Femur (tissue), 1 donor: ENCODE data around the gene NCSTN.
"Not testable (repeated sequence)": the region's sequence is repeated elsewhere in the genome, so short reads cannot be mapped to it uniquely, and the experiment has no call there.

Source experiments
- DNase-seq: peaks from one replicate; pipeline ENCODE4 v3.0.0-alpha.2; 2017

The NCSTN gene

DNA sequence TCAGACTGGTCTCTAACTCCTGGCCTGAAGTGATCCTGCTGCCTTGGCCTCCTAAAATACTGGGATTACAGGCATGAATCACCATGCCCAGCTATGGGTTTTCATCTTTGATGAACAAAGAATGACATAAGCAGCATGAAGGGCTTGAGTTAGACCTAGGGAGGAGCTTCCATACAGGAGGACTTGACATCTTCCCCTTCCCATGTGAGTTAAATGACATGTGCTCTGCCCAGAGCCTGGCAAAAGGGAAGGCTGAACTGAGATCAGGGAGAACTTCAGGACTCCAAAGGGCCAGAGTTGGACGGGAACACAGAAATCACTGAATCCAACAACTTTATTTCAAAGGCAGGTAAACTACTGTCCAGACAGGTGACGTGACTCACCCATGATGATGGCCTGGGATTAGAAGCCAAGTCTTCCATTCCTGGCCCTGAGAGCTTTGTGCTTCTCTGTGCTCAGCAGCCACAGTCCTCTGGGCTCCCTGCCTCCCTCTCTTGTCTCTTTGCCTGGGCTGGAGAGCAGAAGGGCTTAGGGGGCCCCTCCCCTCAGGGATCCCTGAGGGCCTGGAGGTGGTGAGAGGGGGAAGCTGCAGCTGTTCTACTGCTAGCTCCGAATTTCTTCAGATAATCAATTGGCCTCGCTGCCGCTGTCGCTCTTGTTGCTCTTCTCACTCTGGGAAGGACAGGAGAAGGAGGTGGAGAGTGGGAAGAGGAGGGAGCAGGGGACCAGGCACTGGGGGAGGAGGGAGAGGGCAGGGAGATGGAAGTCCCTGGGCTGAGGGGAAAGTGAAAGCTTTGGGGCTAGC is 31.3 kb downstream of the NCSTN start:
- DNase-seq: peak; percentile 72

DNA sequence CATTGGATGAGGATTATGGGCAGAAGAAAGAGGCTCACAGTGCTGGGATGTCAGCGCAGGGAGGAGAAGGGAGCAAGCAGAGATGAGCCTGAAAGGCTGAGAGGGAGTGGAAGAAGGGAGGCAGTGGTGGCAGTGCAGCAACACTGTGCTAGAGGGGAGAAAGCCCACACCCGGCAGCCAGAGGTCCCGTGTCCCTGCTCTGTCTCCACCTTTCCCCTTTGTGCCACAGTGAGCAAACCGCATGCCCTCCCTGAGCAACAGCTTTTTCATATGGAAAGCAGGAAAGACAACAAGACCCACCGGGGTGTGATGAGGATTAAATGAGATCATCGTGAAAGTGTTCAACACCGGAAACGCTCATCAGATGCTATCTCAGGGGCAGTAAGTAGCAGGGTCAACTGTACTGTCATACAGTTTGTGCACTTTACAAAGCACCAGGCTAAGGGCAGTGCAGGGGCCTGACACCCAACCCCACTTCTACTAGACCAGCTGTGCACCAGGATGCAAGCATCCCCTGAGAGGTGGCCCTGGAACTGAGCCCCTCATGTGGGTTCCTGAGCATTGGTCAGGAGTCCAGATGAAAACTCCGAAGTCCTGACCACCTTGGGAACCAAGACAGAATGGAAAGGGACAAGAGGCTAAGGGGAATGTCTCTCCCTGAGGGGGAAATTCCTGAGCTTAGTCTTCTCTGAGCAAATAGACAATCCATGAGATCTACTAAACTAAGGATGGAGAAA is 32.8 kb downstream of the NCSTN start:
- no peak for DNase-seq

DNA sequence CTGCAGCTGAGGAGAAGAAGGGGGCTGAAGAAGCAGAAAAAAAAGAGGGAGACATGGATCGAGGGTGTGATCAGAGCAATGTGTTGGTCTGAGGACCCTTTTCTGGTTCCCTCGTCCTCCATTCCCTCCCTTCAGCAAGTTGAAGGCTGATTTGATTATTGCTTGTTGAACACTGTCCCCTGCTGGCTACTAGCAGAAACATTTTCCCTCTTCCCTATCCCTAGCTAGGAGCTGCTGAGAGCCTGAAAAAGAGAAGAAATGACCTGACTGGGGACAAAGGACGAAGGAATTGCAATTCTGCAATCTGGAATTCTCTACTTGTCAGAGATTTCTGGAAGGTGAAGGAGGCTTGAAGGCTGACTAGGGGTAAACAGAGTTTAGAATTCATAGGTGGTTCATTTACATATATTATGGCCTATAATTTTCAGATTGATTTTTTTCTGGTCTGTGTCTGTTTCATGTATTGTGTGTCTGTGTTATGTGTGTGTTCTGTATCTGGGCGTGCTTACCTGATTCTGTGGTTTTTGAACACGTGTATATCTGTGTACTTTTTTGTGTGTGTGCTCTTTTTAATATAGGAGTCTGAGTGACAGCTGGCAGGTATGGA is 33.4 kb downstream of the NCSTN start:
- peak; percentile 58 for DNase-seq

DNA sequence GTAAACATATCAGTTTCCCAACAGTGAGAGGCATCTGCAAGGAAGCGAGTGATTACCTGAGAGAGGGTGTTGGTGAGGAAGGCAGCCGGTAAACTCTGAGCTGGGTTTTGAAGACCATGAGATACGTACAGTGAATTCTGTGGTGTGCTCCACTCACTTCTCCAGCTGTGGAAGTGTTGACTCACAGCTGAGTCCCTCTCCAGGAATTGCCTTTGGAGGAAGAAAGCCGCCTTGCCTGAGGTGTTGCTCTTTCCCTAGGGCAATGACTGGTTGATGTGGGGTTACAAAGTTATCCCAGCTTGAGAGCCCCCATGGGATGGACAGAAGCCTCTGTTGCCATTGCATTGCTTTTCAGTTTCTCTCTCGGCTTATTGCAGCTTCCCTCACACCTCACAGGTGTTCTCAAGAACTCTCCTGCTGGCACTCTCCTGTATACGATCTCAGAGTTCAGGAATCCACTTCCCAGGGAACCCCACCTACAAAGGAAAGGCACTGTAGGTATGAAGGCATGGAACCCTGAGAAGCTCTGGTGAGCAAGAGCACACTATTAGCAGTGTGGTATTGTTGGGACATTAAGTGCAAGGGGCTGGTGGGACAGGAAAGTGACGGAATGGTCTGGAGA is 34.5 kb downstream of the NCSTN start:
- no peak for DNase-seq

DNA sequence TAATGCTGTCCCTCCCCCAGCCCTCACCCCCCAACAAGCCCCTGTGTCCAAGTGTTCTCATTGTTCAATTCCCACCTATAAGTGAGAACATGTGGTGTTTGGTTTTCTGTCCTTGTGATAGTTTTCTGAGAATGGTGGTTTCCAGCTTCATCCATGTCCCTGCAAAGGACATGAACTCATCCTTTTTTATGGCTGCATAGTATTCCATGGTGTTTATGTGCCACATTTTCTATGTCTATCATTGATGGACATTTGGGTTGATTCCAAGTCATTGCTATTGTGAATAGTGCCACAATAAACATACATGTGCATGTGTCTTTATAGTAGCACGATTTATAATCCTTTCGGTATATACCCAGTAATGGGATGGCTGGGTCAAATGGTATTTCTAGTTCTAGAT is 41.6 kb downstream of the NCSTN start:
- not testable (repeated sequence) for DNase-seq

DNA sequence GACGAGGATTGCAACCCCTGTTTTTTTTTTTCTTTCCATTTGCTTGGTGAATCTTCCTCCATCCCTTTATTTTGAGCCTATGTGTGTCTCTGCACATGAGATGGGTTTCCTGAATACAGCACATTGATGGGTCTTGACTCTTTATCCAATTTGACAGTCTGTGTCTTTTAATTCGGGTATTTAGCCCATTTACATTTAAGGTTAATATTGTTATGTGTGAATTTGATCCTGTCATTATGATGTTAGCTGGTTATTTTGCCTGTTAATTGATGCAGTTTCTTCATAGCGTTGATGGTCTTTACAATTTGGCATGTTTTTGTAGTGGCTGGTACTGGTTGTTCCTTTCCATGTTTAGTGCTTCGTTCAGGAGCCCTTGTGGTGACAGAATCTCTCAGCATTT is 45.2 kb downstream of the NCSTN start:
- not testable (repeated sequence) for DNase-seq

DNA sequence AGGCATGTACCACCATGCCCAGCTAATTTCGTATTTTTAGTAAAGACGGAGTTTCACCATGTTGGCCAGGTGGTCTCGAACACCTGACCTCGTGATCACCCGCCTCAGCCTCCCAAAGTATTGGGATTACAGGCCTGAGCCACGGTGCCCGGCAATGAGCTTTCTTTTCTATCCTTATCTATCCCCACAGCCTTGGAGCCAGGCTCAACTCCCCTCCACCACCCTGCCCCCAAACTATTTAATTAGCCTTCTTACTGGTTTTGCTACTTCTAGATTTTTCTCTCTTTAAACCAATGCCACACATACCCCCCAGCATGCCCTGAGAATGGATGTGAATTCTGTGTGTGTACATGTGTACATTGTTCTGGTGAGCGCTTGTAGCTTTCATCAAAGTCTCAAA is 51.5 kb downstream of the NCSTN start:
- DNase-seq: no peak

DNA sequence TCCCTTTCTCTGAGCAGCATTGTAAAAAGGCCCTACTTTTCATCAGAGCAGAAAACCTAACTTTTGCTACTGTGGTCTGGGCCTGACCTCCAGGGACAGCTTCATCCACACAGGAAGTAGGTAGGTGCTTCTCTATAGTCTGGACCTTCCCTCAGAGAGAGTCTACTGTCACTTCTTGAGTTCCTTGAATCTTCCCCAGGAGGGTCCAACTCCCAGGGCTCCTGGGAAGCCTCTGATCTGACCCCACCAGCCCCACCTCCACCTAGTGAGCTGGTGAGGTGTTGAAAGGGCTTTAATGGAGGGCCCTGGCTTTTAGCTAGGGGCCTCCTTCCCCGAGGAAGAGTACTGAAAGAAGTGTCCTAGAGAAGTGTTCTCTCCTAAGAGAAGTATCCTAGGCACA is 54.5 kb downstream of the NCSTN start:
- DNase-seq: no peak

DNA sequence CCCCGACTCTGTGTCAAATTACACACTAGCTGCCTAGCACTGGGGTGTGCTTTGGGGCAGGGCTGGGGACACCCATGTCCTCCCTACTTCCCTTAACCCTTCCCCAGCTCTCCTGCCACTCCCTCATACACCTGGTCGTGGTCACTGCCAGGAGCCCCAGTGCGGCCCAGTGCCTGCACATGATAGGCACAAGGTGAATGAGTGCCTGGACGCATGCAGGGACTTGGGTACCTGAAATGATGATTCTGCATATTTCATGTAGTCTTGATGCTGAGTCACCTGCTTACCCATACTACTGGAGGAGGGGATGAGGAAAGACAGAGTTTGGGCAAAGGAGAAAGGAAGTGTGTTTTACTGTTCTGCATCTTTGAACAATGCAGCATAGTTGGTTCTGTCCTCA is 55.6 kb downstream of the NCSTN start:
- no peak for DNase-seq

DNA sequence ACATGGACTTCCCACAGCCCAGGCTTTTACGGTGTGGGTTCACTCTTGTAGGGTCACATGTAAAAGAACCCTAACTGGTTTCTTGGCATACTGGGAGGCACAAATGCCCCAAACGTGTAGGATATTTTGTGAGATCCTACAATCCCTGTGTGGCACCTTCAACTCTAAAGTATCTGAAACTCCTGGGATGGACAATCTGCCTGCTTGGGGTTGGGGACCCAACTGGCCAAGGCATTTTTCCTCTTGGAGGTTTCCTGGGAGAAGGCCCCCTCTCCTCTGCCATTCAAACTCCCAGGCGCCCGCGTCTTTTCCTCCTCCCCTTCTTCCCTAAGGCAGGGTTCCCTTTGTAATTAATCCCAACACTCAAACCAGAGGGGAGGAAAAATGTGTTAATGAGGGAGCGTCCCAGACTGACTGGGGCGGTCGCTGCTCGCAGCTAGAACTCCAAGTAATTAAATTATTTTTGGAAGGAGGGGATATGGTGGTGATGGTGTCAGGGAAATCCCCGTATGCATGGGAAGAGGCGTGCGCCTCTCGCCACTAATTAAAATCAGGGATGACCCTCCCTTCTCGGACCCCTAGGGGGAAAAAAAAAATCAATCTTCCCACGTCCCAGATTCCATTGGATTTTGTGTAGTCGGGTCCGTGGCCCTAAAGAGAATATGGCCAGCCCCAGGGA is 56.5 kb downstream of the NCSTN start:
- DNase-seq: no peak

DNA sequence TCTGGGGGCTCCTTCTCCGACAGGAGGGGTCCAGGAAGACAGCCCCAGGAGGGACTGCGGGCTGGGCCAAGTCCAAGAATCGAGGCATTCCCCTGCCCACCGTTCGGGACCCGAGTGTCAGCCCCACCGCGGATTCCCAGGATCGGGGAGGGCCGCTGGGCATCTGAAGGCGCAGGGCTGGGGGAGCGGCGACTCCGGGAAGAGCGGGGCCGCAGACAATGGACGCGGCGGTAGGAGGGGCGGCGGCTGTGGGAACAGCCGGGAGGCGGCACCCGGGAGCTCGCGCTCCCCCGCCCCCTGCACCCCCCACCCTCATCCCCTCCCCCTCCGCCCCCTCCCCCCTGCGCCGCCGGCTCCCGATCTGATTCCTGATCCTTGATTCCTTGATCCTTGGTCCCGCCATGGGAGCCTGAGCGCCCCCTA is 57.1 kb downstream of the NCSTN start, which contains the start of gene VANGL2:
Gene VANGL2 (plus strand): TSS at position 342 of the 423 bp plus-strand sequence. CDS start 15,274 bp downstream, outside the sequence.
- peak; percentile 90 for DNase-seq

DNA sequence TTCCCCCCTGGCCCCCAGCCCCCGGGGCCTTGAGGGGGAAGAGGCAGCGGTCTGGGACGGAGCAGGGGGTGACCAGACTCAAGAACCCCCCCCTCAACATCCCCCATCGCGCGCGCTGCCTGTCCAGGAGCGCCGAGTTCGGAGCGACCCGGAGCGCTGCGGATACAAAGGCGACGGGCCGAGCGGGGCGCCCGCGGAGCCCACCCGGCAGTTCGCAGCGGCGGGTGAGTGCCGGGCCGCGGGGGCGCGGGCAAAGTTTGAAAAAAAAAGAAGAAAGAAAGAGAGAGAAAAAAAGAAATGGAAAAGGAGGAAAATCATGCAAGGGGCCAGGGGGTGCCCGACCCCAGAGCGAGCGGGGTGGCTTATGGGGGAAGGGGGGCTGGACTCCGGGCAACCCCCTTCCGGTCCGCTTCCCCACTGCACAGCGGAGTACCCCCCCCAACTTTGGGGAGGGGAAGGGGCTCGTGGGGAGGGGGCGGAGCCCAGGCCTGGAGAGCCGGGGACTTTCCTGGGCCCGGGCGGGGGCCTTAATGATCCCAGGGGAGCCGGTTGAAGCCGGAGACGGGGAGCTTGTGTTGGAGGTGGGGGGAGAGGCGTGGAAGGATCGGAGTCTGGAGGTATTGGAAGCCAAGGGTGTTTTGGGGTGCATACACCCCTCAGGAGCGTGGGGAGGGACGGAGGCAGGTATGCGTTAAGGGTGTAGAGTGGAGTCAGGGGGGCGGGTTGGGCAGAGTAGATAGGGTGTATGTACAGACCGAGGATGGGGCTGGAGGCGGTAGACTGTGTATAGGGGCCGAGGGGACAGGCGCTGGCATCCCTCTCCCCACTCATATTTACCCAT is 57.7 kb downstream of the NCSTN start:
- DNase-seq: peak; percentile 69

DNA sequence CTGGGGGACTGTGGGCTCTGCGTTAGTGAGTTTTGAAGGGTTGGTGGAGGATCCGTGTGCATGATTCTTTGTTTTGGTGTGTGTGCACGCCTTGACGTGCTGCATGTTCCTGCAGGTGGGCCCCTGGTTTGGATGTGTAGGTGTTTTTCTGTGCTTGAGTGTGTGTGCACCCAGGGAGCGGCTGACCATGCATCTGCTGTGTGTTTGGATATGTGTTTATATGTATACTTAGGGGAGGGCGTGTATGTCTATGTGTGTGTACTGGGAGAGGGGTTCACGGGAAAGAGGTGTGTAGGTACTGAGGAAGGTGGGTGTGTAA is 58.3 kb downstream of the NCSTN start:
- no peak for DNase-seq

DNA sequence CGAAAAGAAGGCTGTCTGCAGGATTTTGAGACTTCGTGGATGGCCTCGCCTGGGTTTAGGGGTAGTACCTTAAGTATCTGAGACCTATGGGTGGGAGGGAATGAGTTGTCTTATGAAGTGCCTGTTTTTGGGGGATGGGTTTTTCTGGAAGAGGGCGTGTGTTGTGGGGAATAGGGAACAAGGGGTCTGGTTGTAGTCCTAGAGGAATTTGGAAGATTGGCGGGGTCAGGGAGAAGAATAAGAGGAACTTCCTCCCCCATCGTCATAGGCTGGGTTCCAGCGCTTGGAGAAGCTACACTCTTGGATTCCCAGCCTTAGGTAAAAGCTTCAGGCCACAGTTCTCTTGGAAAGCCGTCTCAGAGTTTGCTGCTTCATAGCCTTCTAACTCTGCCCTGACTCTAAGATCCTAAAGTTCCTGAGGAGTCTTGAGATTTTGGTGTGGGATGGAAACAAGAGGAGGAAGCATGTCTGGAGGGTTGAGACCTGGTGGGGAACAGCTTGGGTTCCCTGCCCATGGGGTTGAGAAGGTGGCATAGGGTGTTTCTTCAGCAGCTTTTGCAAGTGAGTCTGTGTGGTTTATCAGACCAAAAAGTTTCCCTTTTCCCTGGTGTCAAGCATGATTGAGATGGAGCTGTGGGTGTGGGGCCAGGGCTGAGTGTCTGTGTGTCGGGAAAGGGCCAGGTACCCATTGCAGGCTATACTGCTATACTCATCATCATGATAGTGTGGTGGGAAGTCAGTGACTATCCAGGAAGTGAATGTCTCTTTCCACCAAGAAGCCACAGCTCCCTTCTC is 59.0 kb downstream of the NCSTN start:
- no peak for DNase-seq

DNA sequence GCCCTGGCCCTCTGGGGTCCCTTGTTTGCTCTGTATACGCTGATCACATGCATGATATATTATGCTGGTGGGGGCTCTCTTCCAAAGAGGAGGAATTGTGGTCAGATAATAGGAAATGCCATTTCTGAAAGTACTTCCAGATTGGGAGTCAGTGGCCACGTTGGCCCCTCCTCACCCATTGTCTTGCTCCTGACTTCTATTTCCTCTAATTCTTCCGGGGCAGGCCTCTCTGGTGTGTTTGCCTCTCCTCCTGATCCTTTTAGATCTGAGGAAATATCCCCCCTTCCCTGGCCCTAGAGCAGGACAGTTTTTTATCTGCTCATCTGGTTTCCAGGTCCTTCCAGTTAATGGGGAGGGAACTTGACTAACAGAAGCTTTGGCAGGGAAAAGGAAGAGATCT is 60.1 kb downstream of the NCSTN start:
- no peak for DNase-seq

DNA sequence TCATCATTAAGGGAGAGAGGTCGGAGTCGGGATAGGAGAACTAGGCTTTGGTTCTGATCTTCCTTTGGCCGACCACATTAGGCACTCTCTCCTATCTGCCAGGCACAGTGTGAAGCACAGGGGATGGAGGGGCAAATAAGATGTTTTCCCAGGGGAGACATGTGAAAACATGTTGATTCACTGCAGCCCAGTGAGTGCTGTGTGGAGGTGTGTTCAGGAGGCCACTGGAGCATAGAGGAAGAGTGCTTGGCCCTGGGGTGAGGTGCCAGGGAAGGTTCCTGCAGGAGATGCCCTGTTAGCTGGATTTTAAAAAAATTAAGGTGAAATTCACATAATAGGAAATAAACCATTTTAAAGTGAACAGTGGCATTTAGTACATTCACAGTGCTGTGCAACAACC is 60.9 kb downstream of the NCSTN start:
- DNase-seq: no peak

DNA sequence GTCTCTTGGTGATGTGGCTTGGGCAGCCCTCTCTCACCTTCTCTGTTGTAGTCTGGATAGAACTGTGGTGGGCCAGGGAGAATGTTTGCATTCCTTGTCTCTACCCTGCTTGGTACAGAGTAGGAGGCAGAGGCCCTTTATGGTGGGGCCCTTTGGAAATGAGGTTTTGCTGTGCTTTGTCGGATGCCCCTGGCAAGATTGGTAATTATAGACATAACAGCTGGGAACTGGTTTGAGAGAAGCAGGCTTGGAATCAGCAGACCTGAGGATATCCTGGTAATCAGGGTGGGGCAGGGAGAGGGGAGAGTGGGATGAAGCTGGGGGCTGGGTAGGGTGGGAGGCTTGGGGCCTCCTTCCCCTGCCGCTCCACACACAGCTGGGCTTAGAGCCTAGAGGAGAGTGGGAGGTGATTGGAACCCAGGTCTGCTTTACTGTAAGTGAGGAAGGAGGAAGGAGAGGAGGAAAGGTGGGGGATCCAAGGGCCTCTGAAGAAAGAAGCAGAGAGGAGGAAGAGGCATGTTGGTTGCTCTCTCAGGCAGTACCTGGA is 62.2 kb downstream of the NCSTN start:
- DNase-seq: no peak

DNA sequence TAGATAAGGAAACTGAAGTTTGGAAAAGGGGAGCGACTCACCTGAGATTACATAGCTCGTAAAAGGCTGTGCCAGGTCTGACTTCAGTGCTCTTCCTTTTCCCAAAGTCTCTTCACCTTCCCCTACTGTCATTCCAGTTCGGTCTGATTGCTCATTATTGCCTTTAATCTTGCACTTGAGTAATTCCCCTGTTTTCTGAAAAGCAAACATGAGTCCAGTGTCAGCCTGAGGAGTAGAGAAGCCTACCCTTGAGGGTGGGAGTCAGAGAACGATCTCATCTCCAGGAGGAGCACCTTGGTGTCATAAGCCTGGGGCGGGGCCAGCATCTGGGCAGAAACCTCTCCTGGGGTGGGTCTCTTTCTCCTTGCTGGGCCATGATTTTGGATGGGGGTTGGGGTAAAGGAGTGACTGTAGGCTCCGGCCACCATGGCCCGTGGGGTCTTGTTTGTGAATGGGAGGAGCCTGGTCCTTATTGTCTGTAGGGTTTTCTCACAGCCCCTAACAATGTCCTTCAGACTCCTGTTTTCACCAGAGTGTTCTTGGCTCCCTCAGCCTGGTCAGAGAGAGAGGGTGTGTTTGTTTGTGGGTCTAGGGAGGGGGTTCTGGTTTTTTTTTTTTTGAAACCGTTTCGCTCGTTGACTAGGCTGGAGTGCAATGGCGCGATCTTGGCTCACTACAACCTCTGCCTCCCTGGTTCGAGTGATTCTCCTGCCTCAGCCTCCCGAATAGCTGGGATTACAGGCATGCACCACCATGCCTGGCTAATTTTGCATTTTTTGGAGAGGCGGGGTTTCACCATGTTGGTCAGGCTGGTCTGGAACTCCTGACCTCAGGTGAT is 63.2 kb downstream of the NCSTN start:
- DNase-seq: no peak
